Cerebellar nuclear complex (tissue), 1 donor: ENCODE measurements around the gene LGALS7.
"Not testable (repeated sequence)": the region's sequence is repeated elsewhere in the genome, so short reads cannot be mapped to it uniquely, and the experiment has no call there.

Experiments used
- DNase-seq, 2 experiments: peaks; one replicate each; lab custom pipeline; 2025; lab: John Stamatoyannopoulos, UW

The LGALS7 gene

GRCh38 chr19:38800577-38801347, 27.4 kb upstream of the LGALS7 start:
- DNase-seq: no peak

GRCh38 chr19:38799104-38799503, 25.8 kb upstream of the LGALS7 start:
- DNase-seq: no peak

GRCh38 chr19:38797781-38798180, 24.5 kb upstream of the LGALS7 start:
- not testable (repeated sequence) for DNase-seq

GRCh38 chr19:38796154-38796553, 22.8 kb upstream of the LGALS7 start:
- no peak for DNase-seq

GRCh38 chr19:38795549-38795948, 22.2 kb upstream of the LGALS7 start:
- no peak for DNase-seq

GRCh38 chr19:38793671-38794070, 20.4 kb upstream of the LGALS7 start:
- DNase-seq: no peak

GRCh38 chr19:38793177-38793576, 19.9 kb upstream of the LGALS7 start:
- no peak for DNase-seq

GRCh38 chr19:38792250-38793111, 19.2 kb upstream of the LGALS7 start:
- no peak for DNase-seq

- not testable (repeated sequence) for DNase-seq
Observed at GRCh38 chr19:38791451-38792064, 18.2 kb upstream of the LGALS7 start.

- not testable (repeated sequence) for DNase-seq
Observed at GRCh38 chr19:38790507-38791403, 17.4 kb upstream of the LGALS7 start.

GRCh38 chr19:38788478-38789243, 15.3 kb upstream of the LGALS7 start, which contains the start of gene LGALS7B:
Gene LGALS7B (plus strand): TSS chr19:38789200. CDS start chr19:38789227, 27 bp downstream.
- no peak for DNase-seq

GRCh38 chr19:38786572-38787265, 13.4 kb upstream of the LGALS7 start:
- DNase-seq: no peak

GRCh38 chr19:38786061-38786460, 12.7 kb upstream of the LGALS7 start:
- not testable (repeated sequence) for DNase-seq

- DNase-seq: no peak
Observed at GRCh38 chr19:38785187-38785699, 11.9 kb upstream of the LGALS7 start.

- no peak for DNase-seq
Observed at GRCh38 chr19:38784224-38784623, 10.9 kb upstream of the LGALS7 start.

- not testable (repeated sequence) for DNase-seq
Observed at GRCh38 chr19:38782212-38782611, 8.9 kb upstream of the LGALS7 start.

GRCh38 chr19:38781058-38781457, 7.7 kb upstream of the LGALS7 start:
- no peak for DNase-seq

- no peak for DNase-seq
Observed at GRCh38 chr19:38780443-38780842, 7.1 kb upstream of the LGALS7 start.

- DNase-seq: no peak
Observed at GRCh38 chr19:38778733-38779132, 5.4 kb upstream of the LGALS7 start.
